Measurements from ENCODE around the gene PSORS1C2. TPM values are rescaled to one million over a fixed set of nuclear protein-coding genes. Genes with fewer than 3 reads are reported as not detected.

Gene PSORS1C2
- total RNA-seq, 2 experiments from 2014 or later, result not detected

GRCh38 chr6:31112478-31112877, 26.4 kb downstream of the PSORS1C2 start, which contains the start of gene C6orf15:
C6orf15 (minus strand) TSS chr6:31112575; CDS start chr6:31112555, 20 bp downstream.
- Histone ChIP-seq H3K27ac (ENCODE audit: low read depth in 1 of 2, low read length in 2 of 2) (no peak within 1 kb of the TSS), H3K9me3 (ENCODE audit: control insufficient read depth in 1 of 2, insufficient read depth in 1 of 2, low read length in 2 of 2) (no peaks in the 10 kb centered on the region), H3K27me3 (ENCODE audit: control insufficient read depth in 1 of 2, insufficient read depth in 2 of 2, low read length in 2 of 2) (peaks cover 0 to 3% of the 10 kb centered on the region in 2 experiments), H3K4me3 (ENCODE audit: low read length) (no peak within 1 kb of the TSS), H3K36me3 (ENCODE audit: insufficient read depth, low read length) (no peaks in the 10 kb centered on the region), H3K4me1 (ENCODE audit: insufficient read depth, low read length) (peaks cover 9% of the 10 kb centered on the region)
- H3K27me3 Mint-ChIP-seq, result peaks cover 7% of the 10 kb centered on the region
- ATAC-seq (ENCODE audit: poor library complexity), result no peak
- no peak within 1 kb of the TSS for H3K4me3 Mint-ChIP-seq
- no peak for TF ChIP-seq CTCF (IDR thresholded peaks at IDR 0.05)
- no peaks in the 10 kb centered on the region for H3K9me3 Mint-ChIP-seq
- CTCF ChIA-PET, result no interaction called here
- H3K27ac Mint-ChIP-seq, result no peak within 1 kb of the TSS
- H3K4me1 Mint-ChIP-seq (ENCODE audit: low read depth), result peaks cover 11% of the 10 kb centered on the region
- no peaks in the 10 kb centered on the region for H3K36me3 Mint-ChIP-seq (ENCODE audit: low read depth)
- DNase-seq, result no peak
- POLR2A ChIA-PET, result interaction anchor here (0.9 kb wide), 1 partner anchor 18 kb away, joined by 3 read pairs; no protein-coding TSS in a partner anchor
- intact Hi-C loops (cut with DNase I, micrococcal nuclease), result loop anchor here in 1 of 2 experiments (10.0 kb wide), 1 partner anchor 178 kb away; the partner anchor contains the start of gene SFTA2

DNA sequence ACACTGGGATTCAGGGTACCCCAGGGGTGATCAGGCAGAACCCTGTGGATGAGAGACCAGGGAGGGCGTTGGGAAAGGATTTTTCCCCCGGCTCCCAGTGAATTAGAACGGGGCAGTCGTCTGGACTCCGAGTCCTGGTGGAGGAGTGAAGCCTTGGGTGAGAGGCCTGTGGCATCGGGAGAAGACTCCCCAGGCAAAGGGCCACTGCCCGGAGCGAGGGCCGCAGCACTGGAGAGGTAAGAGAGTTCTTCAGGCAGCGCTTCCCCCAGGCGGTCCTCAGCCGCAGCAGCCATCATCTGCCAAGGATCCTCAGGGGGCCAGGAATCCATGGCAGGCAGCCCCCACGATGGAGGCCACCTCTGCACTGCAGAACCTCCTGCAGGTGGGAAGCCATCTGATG, 27.2 kb downstream of the PSORS1C2 start:
- Histone ChIP-seq H3K9me3 (ENCODE audit: control insufficient read depth in 1 of 2, insufficient read depth in 1 of 2, low read length in 2 of 2) (no peaks in the 10 kb centered on the region), H3K4me3 (ENCODE audit: low read length) (no peak overlapping the region), H3K4me1 (ENCODE audit: insufficient read depth, low read length) (peaks cover 9% of the 10 kb centered on the region), H3K27me3 (ENCODE audit: control insufficient read depth in 1 of 2, insufficient read depth in 2 of 2, low read length in 2 of 2) (peaks cover 0 to 3% of the 10 kb centered on the region in 2 experiments), H3K27ac (ENCODE audit: low read depth in 1 of 2, low read length in 2 of 2) (no peak overlapping the region), H3K36me3 (ENCODE audit: insufficient read depth, low read length) (no peaks in the 10 kb centered on the region)
- intact Hi-C loops (cut with DNase I, micrococcal nuclease), result loop anchor here in 1 of 2 experiments (10.0 kb wide), 1 partner anchor 177 kb away; the partner anchor contains the start of gene SFTA2
- no peak for TF ChIP-seq CTCF (IDR thresholded peaks at IDR 0.05)
- ChIA-PET CTCF (no interaction called here), POLR2A (no interaction called here)
- peaks cover 7% of the 10 kb centered on the region for H3K27me3 Mint-ChIP-seq
- ATAC-seq (ENCODE audit: poor library complexity) (no peak), DNase-seq (no peak)
- H3K4me3 Mint-ChIP-seq, result no peak overlapping the region
- H3K9me3 Mint-ChIP-seq, result no peaks in the 10 kb centered on the region
- peaks cover 11% of the 10 kb centered on the region for H3K4me1 Mint-ChIP-seq (ENCODE audit: low read depth)
- no peaks in the 10 kb centered on the region for H3K36me3 Mint-ChIP-seq (ENCODE audit: low read depth)
- no peak overlapping the region for H3K27ac Mint-ChIP-seq

DNA sequence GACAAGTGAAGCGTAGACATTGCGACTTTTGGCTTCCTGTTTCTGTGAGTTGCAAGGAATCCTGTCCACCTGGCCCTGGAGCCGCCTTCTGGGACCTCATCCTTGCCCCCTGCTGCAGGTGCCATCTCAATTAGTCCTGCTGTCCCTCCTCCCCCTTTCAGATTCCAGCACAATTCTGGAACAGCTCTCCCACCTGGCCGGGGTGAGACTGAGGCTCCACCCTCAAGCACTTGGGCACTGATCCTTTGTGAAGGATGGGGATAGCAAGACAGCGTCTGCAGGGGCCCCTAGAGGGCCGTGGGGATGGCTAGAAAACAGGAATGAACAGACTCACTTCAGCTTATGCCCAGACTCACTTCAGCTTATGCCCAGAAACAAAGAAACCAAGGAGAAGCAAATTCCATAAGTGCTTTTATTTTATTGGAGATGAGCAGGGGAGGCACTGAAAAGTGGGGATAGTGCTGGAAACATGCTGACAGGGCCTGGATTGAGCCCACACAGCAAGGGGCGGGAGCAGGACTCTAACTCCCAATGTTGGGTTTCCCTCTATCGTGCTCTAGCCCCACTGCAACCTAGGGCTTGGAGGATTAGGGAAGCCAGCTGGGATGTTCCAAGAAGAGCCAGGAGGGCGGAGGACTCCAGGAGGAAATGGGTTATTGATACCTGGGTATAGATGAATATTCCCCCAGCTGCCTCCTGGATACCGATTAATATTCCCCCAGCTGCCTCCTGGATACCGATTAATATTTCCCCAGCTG, 27.9 kb downstream of the PSORS1C2 start:
- Mint-ChIP-seq H3K4me1 (ENCODE audit: low read depth) (peaks cover 11% of the 10 kb centered on the region), H3K27me3 (peaks cover 7% of the 10 kb centered on the region), H3K9me3 (no peaks in the 10 kb centered on the region), H3K36me3 (ENCODE audit: low read depth) (no peaks in the 10 kb centered on the region), H3K4me3 (no peak overlapping the region), H3K27ac (no peak overlapping the region)
- H3K4me3 ChIP-seq (ENCODE audit: low read length), result no peak overlapping the region
- ChIA-PET CTCF (no interaction called here), POLR2A (no interaction called here)
- H3K4me1 ChIP-seq (ENCODE audit: insufficient read depth, low read length), result peaks cover 9% of the 10 kb centered on the region
- H3K36me3 ChIP-seq (ENCODE audit: insufficient read depth, low read length), result no peaks in the 10 kb centered on the region
- peaks cover 0 to 3% of the 10 kb centered on the region in 2 experiments for H3K27me3 ChIP-seq (ENCODE audit: control insufficient read depth in 1 of 2, insufficient read depth in 2 of 2, low read length in 2 of 2)
- intact Hi-C loops (cut with DNase I, micrococcal nuclease), result loop anchor here in 1 of 2 experiments (10.0 kb wide), 1 partner anchor 176 kb away; the partner anchor contains the start of gene SFTA2
- no peak overlapping the region for H3K27ac ChIP-seq (ENCODE audit: low read depth in 1 of 2, low read length in 2 of 2)
- ATAC-seq (ENCODE audit: poor library complexity) (no peak), DNase-seq (no peak)
- no peak for TF ChIP-seq CTCF (IDR thresholded peaks at IDR 0.05)
- H3K9me3 ChIP-seq (ENCODE audit: control insufficient read depth in 1 of 2, insufficient read depth in 1 of 2, low read length in 2 of 2), result no peaks in the 10 kb centered on the region

Measured in CD4-positive, alpha-beta T cell (primary cell).